NCI-H748 treated with DMSO at 0.1 percent for 48 hours (cell line): Measurements from ENCODE around the gene ZNF813.
"Not testable (repeated sequence)": the region's sequence is repeated elsewhere in the genome, so short reads cannot be mapped to it uniquely, and the experiment has no call there.

Experiments used
- DNase-seq: peaks from one replicate; lab custom pipeline; 2025; lab: John Stamatoyannopoulos, UW

ZNF813 gene

GRCh38 chr19:53467485-53468262, at the start of gene ZNF813:
ZNF813 (plus strand) TSS chr19:53467733; CDS start chr19:53483823, 16,090 bp downstream.
- DNase-seq = peak; percentile 76

GRCh38 chr19:53420520-53421315, 46.8 kb upstream of the ZNF813 start:
- DNase-seq = not testable (repeated sequence)

- DNase-seq = no peak
These were observed 45.0 kb upstream of the ZNF813 start for GRCh38 chr19:53422551-53422950.

GRCh38 chr19:53423074-53423473, 44.5 kb upstream of the ZNF813 start:
- DNase-seq = peak; percentile 30

GRCh38 chr19:53423680-53424079, 43.9 kb upstream of the ZNF813 start:
- not testable (repeated sequence) for DNase-seq

GRCh38 chr19:53424968-53425597, 42.5 kb upstream of the ZNF813 start:
- peak; percentile 82 for DNase-seq

- DNase-seq = peak; percentile 98
These were observed 36.0 kb upstream of the ZNF813 start, which contains the start of gene ZNF761 for GRCh38 chr19:53431399-53432087. ZNF761 (plus strand) TSS chr19:53431984; CDS start chr19:53447269, 15,285 bp downstream.

GRCh38 chr19:53432088-53432661, 35.4 kb upstream of the ZNF813 start:
- no peak for DNase-seq

- DNase-seq = not testable (repeated sequence)
These were observed 23.7 kb upstream of the ZNF813 start for GRCh38 chr19:53443809-53444208.

- DNase-seq = not testable (repeated sequence)
These were observed 20.3 kb upstream of the ZNF813 start for GRCh38 chr19:53447196-53447595.

- no peak for DNase-seq
These were observed 11.7 kb upstream of the ZNF813 start for GRCh38 chr19:53455828-53456227.

GRCh38 chr19:53460131-53460721, 7.3 kb upstream of the ZNF813 start:
- DNase-seq = not testable (repeated sequence)

- DNase-seq = no peak
These were observed 5.7 kb upstream of the ZNF813 start for GRCh38 chr19:53461866-53462265.

GRCh38 chr19:53462861-53463260, 4.7 kb upstream of the ZNF813 start:
- DNase-seq = no peak

- DNase-seq = no peak
These were observed 4.3 kb upstream of the ZNF813 start for GRCh38 chr19:53463263-53463662.

- peak; percentile 75 for DNase-seq
These were observed 628 bp upstream of the ZNF813 start for GRCh38 chr19:53466726-53467484.

GRCh38 chr19:53468628-53469027, 1.1 kb downstream of the ZNF813 start:
- DNase-seq = not testable (repeated sequence)

- no peak for DNase-seq
These were observed 4.4 kb downstream of the ZNF813 start for GRCh38 chr19:53471916-53472315.

GRCh38 chr19:53474832-53475231, 7.3 kb downstream of the ZNF813 start:
- not testable (repeated sequence) for DNase-seq

- not testable (repeated sequence) for DNase-seq
These were observed 7.9 kb downstream of the ZNF813 start for GRCh38 chr19:53475470-53475869.
